Medulla oblongata (tissue), 1 donor: ENCODE results near the gene CEP112.

Source experiments
- DNase-seq: peaks from one replicate; pipeline ENCODE4 v3.0.0-alpha.2; 2015; ENCODE audit errors: extremely low spot score

CEP112 gene

DNA sequence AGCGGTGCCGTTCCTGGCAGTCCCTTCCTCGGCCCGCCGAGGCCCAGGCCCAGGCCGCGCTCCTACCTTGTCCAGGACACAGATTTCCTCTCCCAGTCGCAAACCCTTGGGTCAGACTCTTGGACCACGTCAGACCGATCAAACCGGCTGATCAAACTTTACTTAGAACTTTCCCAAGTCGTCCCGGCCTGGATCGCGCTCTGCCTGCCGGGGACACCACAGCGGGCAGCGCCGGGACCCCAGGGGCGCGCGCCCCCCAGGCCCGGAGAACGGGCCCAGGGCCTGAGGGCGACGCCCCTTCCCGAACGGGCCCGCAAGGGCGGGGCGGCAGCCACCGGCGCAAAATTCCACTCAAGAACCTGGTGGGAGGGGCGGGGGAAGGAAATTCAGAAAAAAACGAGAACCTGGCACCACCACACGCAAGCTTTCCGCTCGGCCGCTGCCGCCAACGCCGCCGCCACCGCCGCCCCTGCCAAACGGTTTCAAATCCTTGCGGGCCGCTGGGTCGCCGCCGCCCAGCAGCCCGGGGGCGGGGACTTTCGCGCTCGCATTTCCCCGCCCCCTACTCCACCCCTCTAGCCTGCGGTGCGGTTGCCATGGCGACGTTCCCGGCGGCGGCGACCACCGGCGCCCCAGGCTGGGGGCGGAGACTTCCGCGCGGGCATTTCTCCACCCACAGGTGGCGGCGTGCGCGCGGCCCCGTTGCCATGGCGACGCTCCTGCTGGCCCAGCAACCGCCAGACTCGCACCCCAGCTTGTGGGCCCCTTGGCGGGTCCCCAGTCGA is at the start of gene CEP112:
TSS of gene CEP112 (minus strand) at position 541 of the 785 bp plus-strand sequence.
- peak; percentile 13 for DNase-seq

DNA sequence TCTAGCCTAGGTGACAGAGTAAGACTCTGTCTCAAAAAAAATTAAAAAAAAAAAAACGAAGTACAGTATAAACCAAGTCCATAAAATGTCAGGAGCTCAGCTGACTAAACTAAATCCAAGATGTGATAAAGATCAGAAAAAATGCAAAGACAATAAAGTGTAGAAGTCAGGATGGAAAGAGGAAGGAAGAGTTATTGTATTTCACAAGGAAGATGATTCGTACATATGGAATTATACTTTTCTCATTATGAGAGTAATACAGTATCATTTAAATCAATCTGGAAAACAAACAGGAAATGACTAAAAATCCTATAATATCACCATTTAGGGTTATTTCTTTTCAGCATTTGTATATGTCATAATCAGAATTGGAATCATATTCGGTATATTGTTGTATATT is 48.7 kb upstream of the CEP112 start:
- no peak for DNase-seq

DNA sequence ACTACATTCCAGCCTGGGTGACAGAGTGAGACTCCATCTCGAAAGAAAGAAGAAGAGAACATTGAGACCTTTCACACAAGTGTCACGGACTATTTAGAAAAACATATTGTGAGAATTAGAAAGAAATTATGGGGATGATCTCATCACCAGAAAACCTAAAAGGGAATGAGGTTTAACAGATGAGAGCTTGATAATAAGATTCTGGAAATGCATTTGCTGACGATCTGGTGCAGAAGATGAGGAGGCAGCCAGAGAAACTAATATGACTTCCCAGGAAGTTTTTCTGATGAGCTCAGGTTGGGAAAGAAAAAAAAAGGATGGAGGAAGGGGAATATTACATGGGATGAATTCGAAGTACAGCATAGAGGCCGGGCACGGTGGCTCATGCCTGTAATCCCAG is 48.1 kb upstream of the CEP112 start:
- DNase-seq, result no peak

DNA sequence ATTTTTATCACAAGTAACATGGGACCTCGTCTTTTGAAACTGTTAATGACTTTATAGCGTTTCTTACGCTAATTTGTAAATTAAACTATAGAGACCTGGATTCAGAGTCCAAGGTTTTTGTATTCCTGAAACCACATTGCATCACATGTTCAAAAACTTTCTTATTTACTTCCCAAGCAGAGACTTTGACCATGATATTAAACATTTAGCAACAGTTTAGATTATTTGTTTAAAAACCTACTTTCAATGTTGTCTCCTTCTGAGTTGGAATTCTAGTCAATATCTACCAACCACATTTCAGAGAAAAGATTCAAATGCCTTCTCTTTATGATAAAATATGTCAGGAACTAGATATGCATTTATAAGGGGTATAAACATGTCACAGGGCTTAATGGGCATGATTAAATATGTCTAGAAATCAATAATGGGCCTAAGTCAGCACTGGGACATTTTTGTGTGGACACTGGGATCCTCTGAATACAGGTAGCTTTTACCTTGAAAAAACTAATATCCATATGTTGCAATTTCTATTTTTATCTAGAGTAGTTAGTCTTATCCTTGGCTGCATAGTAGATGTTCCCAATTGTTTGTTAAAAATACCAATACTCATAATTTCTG is 43.6 kb upstream of the CEP112 start:
- no peak for DNase-seq

DNA sequence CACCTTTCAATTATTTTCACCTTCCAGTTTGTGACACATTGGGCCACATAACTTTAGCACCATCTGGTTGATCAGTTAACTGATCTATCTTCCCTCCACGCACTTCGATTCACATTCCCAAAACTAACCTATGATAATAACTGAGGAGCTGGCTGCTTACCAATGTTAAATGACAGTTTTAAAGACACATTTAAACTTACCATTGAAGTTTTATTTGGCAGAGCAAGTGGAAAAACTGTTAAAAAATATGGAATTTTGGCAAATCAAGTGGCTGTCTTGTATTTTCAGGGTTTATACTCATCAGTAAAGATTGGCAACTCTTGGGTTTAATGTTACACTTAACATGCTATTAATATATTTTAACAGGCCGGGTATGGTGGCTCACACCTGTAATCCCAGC is 42.7 kb upstream of the CEP112 start:
- no peak for DNase-seq

DNA sequence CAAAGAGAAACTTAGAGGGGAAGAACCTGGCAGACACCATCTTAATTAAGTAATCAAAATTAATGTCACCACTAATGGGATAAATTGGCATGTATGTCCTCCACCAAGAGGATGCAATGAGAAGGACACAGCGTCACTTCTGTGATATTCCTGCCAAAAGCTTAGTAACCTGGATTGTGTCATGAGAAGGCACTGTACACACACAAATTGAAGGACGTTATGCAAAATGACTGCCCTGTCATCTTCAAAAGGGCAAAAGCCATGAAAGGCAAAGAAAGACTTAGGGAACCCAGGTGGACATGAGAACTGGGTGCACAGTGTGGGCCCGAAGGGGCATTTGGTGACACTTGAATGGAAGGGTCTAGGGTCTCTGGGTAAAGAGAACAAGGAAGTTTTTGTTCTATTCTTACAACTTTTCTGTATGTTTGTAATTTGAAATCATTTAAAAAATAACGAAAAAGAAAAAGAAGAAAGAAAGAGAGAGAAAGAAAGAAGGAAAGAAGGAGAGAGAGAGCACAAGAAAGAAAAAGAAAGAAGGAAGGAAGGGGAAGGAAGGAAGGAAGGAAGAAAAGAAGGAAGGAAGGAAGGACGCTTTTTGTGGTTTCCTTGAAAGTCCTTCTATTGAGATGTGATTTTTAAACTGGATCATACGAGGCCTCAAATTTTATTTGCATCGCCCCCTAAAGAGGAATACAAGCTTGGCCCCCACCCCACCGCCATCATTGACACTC is 41.3 kb upstream of the CEP112 start:
- DNase-seq, result no peak

DNA sequence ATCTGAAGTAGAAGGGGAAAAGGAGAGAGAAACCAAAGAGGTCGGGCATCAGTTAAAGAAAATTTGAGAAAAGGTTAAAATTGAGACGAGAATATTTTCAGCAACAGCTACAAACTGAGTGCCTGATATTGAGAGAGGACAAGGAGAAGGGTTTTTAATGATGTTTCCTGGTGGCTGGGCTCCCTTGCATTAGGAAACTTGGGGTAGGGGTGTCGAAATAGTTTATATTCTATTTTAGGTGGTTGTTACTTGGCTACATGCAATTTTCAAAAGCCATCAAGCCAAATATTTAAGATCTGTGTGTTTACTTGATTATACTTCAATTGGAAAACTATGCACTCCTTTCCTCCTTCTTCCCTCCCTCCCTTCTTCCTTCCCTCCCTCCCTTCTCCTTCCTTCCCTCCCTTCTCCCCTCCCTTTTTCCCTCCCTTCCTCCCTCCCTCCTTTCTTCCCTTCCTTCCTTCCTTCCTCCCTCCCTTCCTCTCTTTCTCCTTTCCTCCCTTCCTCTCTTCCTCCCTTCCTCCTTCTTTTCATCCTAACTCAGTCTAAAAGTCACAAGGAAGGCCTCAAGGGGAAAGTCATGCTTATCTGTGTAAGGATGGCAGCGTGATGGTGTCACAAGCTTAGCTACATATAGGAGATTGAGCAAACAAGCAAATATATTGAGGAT is 39.1 kb upstream of the CEP112 start:
- no peak for DNase-seq

DNA sequence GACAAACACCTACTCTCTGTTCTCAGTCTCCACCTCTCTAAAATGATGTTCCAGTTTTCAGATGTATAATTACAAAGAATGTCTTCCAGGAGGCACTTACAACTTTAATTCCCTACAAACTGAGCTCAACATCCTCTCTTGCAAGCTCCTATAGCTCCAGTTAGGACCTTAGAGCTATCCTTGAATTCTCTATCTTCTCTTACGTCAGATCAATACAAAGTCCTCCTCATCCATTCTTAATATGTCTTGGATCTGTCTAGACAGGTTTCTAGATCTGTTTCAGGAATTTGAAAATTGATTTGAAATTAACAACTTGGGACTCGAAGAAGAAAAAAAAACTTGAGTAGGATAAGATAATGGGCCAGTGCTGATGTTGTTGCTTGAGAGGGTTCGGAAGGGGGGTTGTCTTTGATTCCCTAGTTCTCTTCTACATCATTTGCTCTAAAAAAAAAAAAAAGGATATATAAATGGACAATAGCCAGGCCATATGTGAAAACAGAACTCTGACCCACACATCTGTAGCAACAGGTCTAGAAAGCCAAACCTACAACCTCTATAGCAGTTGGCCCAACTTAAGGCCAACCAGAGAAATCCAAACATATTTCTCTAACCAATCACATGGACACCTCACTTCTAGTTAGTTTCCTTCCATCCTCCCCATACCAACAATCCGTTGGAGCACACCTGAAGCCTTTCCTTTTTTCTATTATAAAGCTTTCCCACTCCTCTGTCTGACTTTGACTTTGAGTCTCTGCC is 38.0 kb upstream of the CEP112 start:
- no peak for DNase-seq

DNA sequence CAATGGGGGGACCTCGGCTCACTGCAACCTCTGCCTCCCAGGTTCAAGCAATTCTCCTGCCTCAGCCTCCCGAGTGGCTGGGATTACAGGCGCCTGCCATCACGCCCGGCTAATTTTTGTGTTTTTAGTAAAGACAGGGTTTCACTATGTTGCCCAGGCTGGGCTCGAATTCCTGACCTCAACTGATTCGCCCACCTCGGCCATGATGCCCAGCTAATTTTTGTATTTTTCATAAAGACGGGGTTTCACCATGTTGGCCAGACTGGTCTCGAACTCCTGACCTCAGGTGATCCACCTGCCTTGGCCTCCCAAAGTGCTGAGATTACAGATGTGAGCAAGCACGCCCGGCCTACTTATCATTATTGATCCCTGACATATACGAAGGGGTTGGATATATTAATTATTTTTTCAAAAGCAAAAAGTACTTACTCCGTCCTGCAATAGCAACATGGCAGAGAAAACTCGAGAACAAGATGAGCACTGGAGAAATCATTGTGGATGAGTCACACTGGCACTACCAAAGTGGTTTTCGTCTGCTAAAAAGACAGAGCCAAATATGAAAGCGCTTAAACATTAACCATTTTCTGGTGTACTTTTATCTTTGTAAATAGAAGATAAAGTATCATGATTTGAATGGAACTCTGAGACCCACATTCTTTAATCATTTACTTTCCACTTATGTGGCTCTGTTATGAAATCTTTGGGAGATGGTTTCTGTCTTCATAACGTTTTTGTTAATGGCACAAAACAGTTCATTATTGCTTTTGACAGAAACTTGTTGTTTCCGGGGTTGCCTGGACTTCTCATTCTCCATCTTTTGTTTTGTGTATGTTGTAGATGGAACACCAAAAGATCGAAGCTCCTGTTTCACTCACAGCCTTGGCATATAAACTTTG is 37.2 kb upstream of the CEP112 start, which contains the start of gene APOH:
TSS of gene APOH (minus strand) at position 529 of the 896 bp plus-strand sequence. CDS start at position 493, 36 bp downstream.
- DNase-seq, result no peak

DNA sequence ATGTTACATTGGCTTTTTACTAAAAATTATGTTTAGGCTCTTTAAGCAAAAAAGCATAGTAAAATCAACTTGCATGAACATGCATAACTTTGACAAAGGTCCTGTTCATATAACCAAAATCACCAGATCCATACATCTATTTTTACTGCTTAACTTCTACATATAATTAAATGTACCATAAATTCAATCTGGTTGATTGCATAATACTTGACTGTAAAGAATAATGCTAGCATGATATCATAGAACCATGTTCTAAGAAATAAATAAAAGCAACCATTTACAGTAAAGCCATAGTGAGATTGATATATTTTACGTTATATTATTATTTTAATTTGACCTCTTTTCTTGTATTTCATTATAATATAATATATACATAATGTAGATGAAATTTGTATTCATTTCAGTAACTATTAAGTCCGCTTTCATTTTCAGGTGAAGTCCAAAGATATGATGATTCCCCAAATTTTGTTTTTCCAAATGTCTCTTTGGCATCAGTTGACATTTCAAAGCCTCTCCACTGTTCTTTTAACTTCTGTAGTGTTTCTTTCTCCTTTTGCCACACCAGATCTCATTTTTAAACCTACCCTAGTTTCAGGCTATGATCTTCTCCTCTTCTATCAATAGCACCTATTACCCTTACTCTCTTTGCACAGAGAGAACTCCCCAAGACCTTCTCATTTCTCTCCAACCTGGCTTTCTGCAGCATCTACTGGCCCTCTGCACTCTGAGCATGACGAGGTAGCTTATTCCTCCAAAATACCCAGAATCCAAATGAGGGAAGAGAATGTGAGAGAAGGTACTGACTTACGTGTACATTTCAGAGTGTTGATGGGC is 35.5 kb upstream of the CEP112 start:
- no peak for DNase-seq

DNA sequence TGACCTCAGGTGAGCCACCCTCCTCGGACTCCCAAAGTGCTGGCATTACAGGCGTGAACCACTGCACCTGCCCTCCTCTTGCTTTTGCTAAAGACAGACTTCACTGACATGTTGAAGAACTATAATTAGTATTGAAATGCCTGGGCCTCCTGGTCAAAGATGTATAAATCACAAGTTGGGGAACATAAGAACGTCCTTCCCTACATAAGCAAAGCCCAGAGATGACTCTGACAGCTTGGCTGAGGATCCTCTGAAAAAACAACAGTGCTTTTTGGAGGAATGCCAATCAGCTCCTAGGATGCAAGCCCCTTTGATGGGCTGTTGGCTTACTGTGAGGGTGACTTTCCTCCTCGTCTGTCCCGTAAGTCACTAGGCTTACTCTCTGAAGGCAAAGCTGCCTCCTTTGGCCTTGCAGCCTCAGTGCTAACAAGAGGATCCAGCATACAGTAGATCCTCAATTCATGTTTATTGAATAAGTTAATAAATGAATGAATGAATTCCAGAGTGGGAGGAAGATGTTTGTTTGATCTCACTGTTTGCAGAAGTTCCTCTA is 30.9 kb upstream of the CEP112 start:
- no peak for DNase-seq

DNA sequence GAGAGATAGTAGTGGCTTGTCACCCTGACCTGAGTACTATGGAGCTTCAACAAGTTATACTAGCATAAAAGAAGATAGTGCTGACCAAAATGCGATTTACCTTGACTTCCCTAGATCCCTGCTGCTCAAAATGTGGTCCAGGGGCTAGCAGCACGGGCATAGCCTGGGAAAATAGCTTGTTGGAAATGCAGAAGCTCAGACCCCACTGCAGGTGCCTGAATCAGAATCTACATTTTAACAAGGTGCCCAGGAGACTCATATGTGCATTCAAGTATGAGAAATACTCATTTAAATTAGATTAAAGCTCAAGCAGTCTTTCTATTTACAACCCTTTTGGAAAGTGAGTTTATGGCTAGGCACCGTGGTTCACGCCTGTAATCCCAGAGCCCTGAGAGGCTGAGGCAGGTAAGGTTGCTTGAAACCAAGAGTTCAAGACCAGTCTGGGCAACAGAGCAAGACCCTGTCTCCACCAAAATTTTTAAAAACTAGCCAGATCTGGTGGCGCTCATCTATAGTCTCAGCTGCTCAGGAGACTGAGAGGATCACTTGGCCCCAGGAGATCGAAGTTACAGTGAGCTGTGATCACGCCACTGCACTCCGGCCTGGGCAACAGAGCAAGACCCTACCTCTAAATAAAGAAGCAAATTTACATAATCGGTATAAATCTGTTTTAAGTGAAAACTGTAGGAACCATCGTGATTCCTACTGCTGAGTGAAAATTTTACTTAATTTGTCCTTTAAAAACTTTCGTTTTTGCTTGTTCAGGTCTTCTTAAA is 30.0 kb upstream of the CEP112 start:
- no peak for DNase-seq

DNA sequence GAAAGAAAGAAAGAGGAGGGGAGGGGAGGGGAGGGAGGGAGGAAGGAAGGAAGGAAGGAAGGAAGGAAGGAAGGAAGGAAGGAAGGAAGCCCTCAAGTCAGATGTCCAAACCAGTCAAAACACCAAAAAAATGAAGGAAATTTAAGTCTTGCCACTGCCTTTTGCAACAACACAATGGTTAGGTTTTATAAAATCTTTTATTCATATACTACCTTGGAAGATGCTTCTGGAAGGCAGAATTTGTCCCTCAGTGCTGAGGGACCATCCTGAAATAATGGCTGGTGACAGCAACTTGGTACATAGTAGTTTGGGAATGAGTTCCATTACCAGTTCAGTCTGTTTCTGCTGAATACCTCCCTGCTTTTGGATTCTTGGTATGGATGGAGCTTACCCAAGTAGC is 29.4 kb upstream of the CEP112 start:
- DNase-seq, result no peak

DNA sequence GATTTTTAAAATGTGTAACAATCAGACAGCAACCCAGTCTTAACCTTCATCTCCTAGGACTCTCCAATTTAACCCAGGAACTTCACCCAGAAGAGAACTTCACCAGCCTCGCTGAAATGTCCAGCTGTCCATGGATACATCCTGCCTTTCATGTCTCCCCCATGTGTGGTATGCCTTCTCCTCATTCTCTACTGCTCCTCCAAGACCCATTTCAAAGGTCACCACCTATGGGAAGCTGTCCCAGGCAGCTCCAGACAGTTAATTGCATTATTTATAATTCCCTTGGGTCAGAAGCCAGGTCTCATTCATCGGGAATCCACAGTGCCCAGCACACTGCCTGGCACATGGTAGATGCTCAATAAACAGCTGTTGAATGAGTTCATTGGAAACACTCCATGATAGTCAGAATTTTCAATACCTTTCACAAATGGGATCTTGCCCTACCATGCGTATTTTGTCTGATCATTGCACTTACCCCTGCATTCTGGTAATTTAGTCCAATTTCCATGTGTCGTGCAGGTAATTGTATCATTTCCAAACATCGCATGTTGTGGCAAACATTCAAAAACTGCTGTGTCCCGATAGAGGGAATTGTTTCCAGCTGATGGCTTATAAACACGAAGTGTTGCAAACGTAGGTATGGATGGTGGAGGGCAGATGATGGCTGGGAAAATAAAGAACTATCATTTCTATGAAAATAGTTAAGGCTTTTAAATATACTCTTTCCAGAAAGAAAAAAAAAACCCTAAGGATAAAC is 28.3 kb upstream of the CEP112 start:
- DNase-seq, result no peak

DNA sequence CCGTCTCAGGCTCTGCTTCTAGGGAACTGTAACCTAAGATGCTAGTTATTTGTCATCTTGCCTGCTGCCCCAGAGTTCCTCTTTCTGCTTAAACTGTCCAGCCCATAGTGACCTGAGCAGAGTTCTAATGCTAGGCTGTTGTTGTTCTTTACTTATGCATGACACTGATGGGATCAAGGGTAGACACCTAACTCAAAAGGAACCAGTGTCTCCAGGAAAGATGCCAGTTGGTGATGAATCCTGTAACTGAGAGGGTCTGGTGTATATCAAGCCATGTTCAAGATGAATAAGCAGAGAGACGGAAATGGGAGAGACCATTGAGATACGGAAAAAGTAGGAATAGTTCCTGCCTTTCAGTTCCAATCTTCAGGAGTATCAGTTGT is 23.6 kb upstream of the CEP112 start:
- DNase-seq, result no peak

DNA sequence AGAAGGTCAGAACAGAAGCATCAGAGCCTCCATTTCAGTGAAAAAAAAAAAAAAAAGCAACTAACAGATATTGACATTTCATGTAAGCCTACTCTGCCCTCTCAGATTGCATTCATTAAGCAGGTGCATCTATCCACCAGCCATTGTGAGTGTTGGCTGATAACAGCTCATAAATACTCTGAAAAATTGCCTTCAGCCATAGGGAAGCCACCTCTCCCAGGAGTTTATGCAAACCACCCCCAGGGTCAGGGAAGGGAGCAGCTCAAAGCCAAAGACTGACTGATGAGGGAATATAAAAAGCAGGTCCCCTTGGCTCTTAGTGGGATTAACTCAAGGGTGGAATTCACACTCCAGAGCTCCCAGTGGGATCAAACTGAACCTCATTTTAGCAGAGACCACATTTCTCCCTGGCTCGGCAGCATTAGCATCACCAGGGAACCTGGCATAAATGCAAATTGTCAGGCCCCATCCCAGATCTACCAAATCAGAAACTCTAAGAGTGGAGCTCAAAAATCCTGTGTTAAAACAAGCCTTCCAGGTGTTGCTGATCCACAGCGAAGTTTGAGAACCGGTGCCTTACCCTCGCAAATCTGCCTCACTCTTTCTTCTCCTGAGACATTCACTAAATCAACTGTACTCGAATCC is 23.1 kb upstream of the CEP112 start:
- no peak for DNase-seq
